AG04450 (cell line): ENCODE results near the gene PIBF1. TPM values are rescaled to one million over a fixed set of nuclear protein-coding genes. Genes with fewer than 3 reads are reported as not detected.

Experiments used
- CTCF ChIA-PET: fragments of 300-600, 350-600 bp; formaldehyde crosslinking; extraction: SDS; loops from one replicate; lab custom pipeline; 2022; ENCODE audit warnings: antibody characterized with exemption, inconsistent platforms; lab: Charles Lee
- POLR2A ChIA-PET: fragments of 350-600 bp; formaldehyde crosslinking; extraction: SDS; loops from one replicate; lab custom pipeline; 2021; ENCODE audit warnings: antibody characterized with exemption, inconsistent platforms; lab: Yijun Ruan, JAX
- DNase-seq: peaks from one replicate; pipeline ENCODE4 v3.0.0-alpha.2; 2011; ENCODE audit warnings: low read depth, low spot score
- H3K27ac ChIP-seq: one replicate; pipeline ENCODE4 v1.5.1; 2012; ENCODE audit warnings: low read depth, low read length, control low read depth
- H3K27me3 ChIP-seq: one replicate; pipeline ENCODE4 v1.6.0; 2012; ENCODE audit warnings: low read length; ENCODE audit not compliant: control insufficient read depth, insufficient read depth
- H3K4me3 ChIP-seq: 2 replicates; pipeline ENCODE4 v1.5.1; 2011; ENCODE audit warnings: mild to moderate bottlenecking, low read depth, low read length, control low read depth
- H3K9me3 ChIP-seq: 2 replicates; pipeline ENCODE4 v1.5.1; 2012; ENCODE audit warnings: low read length; ENCODE audit not compliant: control insufficient read depth, insufficient read depth
- CTCF ChIP-seq: IDR thresholded peaks from 2 replicates; pipeline ENCODE4 v1.5.1; 2011; ENCODE audit warnings: low read depth, low read length, control low read depth, inconsistent platforms
- polyA plus RNA-seq: library from polyadenylated mRNA; depleted of rRNA; stranded (reverse); fragments of >200 nt; gene quantifications from 2 replicates; pipeline ENCODE4 v1.2.3, GENCODE V29; 2011

PIBF1 gene
- polyA plus RNA-seq, 1 experiment: 11.9 TPM

- CTCF ChIA-PET: no interaction called here
- DNase-seq: no peak
- TF ChIP-seq CTCF: no peak
- Histone ChIP-seq H3K9me3 (no peaks in the 10 kb centered on the region), H3K27me3 (no peaks in the 10 kb centered on the region), H3K27ac (no peak overlapping the region), H3K4me3 (no peak overlapping the region)
- POLR2A ChIA-PET: interaction anchor here (0.5 kb wide), 1 partner anchor 667 kb away, joined by 4 read pairs; no protein-coding TSS in a partner anchor
Measured at GRCh38 chr13:72990953-72991352, 209.0 kb downstream of the PIBF1 start.

GRCh38 chr13:72998012-72998411 lies 216.1 kb downstream of the PIBF1 start:
- no peak for TF ChIP-seq CTCF
- DNase-seq: no peak
- Histone ChIP-seq H3K27me3 (no peaks in the 10 kb centered on the region), H3K27ac (no peak overlapping the region), H3K4me3 (no peak overlapping the region), H3K9me3 (no peaks in the 10 kb centered on the region)
- CTCF ChIA-PET: interaction anchor here (0.7 kb wide), 1 partner anchor 530 kb away, joined by 3 read pairs; no protein-coding TSS in a partner anchor
- POLR2A ChIA-PET: no interaction called here

GRCh38 chr13:73000027-73000674 lies 218.2 kb downstream of the PIBF1 start:
- H3K9me3 ChIP-seq: no peaks in the 10 kb centered on the region
- ChIA-PET CTCF (no interaction called here), POLR2A (no interaction called here)
- DNase-seq: no peak
- H3K27ac ChIP-seq: no peak overlapping the region
- no peak overlapping the region for H3K4me3 ChIP-seq
- no peaks in the 10 kb centered on the region for H3K27me3 ChIP-seq
- TF ChIP-seq CTCF: no peak

GRCh38 chr13:73001971-73002370 lies 220.0 kb downstream of the PIBF1 start:
- H3K27ac ChIP-seq: no peak overlapping the region
- no peaks in the 10 kb centered on the region for H3K9me3 ChIP-seq
- ChIA-PET CTCF (interaction anchor here (0.6 kb wide), 1 partner anchor 28 kb away, joined by 3 read pairs; no protein-coding TSS in a partner anchor), POLR2A (no interaction called here)
- no peak overlapping the region for H3K4me3 ChIP-seq
- DNase-seq: no peak
- no peak for TF ChIP-seq CTCF
- H3K27me3 ChIP-seq: no peaks in the 10 kb centered on the region

- ChIA-PET CTCF (no interaction called here), POLR2A (no interaction called here)
- no peak for DNase-seq
- Histone ChIP-seq H3K27me3 (no peaks in the 10 kb centered on the region), H3K4me3 (no peak overlapping the region), H3K27ac (no peak overlapping the region), H3K9me3 (no peaks in the 10 kb centered on the region)
- TF ChIP-seq CTCF: no peak
Measured at GRCh38 chr13:73011751-73012150, 229.8 kb downstream of the PIBF1 start.
